ENCODE data around the gene ZNF3.
"Not testable (repeated sequence)": the region's sequence is repeated elsewhere in the genome, so short reads cannot be mapped to it uniquely, and the experiment has no call there.

Gene ZNF3

GRCh38 chr7:100081535-100082102 is at the start of gene ZNF3:
ZNF3 (minus strand) TSS chr7:100081723; CDS start chr7:100077357, 4,366 bp downstream.
- DNase-seq = peak; percentile 55

- no peak for DNase-seq
These were observed 49.3 kb upstream of the ZNF3 start for GRCh38 chr7:100130608-100131453.

- DNase-seq = not testable (repeated sequence)
These were observed 48.7 kb upstream of the ZNF3 start for GRCh38 chr7:100130220-100130607.

- DNase-seq = no peak
These were observed 47.1 kb upstream of the ZNF3 start for GRCh38 chr7:100128637-100128963.

- no peak for DNase-seq
These were observed 46.5 kb upstream of the ZNF3 start for GRCh38 chr7:100127866-100128636.

- DNase-seq = peak; percentile 11
These were observed 45.7 kb upstream of the ZNF3 start, which contains the start of gene MBLAC1 for GRCh38 chr7:100126931-100127865. MBLAC1 (plus strand) TSS chr7:100126967; CDS start chr7:100127396, 429 bp downstream.

- no peak for DNase-seq
These were observed 44.9 kb upstream of the ZNF3 start for GRCh38 chr7:100126239-100126930.

GRCh38 chr7:100124301-100125230 is 43.0 kb upstream of the ZNF3 start:
- no peak for DNase-seq

- no peak for DNase-seq
These were observed 41.0 kb upstream of the ZNF3 start for GRCh38 chr7:100122568-100122967.

GRCh38 chr7:100122067-100122466 is 40.5 kb upstream of the ZNF3 start:
- no peak for DNase-seq

GRCh38 chr7:100120733-100121036 is 39.2 kb upstream of the ZNF3 start:
- no peak for DNase-seq

- no peak for DNase-seq
These were observed 38.6 kb upstream of the ZNF3 start for GRCh38 chr7:100119970-100120732.

GRCh38 chr7:100119072-100119969 is 37.8 kb upstream of the ZNF3 start, which contains the start of the genes CNPY4 and TAF6:
CNPY4 (plus strand) TSS chr7:100119634; CDS start chr7:100119745, 111 bp downstream.
TAF6 (minus strand) TSS chr7:100119358; CDS start chr7:100114209, 5,149 bp downstream.
- DNase-seq = peak; percentile 60

GRCh38 chr7:100118388-100119071 is 37.0 kb upstream of the ZNF3 start:
- no peak for DNase-seq

GRCh38 chr7:100115026-100115425 is 33.5 kb upstream of the ZNF3 start:
- DNase-seq = no peak

- DNase-seq = no peak
These were observed 30.4 kb upstream of the ZNF3 start for GRCh38 chr7:100111914-100112313.

GRCh38 chr7:100111156-100111555 is 29.6 kb upstream of the ZNF3 start:
- DNase-seq = no peak

GRCh38 chr7:100109521-100110163 is 28.1 kb upstream of the ZNF3 start:
- DNase-seq = no peak

All from KG1 (cell line).